ENCODE measurements around the gene KCNH1.

DNA sequence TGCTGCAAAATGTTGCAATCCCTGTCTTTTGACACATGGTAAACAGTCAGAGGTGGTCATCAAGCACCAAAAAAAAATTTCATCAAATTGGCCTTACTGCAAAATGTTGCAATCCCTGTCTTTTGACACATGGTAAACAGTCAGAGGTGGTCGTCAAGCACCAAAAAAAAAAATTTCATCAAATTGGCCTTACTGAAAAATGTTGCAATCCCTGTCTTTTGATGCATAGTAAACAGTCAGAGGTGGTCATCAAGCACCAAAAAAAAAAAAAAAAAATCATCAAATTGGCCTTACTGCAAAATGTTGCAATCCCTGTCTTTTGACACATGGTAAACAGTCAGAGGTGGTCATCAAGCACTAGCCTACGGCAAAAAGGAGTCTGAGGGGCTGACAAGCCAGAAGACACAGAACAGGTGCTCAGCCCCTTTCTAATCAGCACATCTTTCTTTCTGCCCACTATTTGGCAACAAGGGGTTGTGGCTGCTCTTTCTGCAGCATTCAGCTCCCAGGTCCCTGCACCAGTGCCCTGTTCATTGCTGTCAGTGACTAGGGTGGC is 223.8 kb downstream of the KCNH1 start:
- no peak for TF ChIP-seq CTCF (IDR thresholded peaks at IDR 0.05)
- no peak for TF ChIP-seq POLR2A (IDR thresholded peaks at IDR 0.05)

Measured in testis (tissue), 2 donors.